Activated naive CD4-positive, alpha-beta T cell treated with anti-CD3 and anti-CD28 coated beads, Interleukin-2, amount 50 U/mL, for 24 hours (primary cell): ENCODE data around the gene CHMP4A.
A peak's percentile ranks its signal among the peaks of the same experiment; 100 is the strongest.
"Not testable (repeated sequence)": the region's sequence is repeated elsewhere in the genome, so short reads cannot be mapped to it uniquely, and the experiment has no call there.

Experiments
- H3K27ac Mint-ChIP-seq: one replicate; pipeline ENCODE4 v1.8.0; 2021; ENCODE audit warnings: mild to moderate bottlenecking, mixed read lengths
- H3K27me3 Mint-ChIP-seq: one replicate; pipeline ENCODE4 v1.8.0; 2021; ENCODE audit warnings: mixed read lengths
- H3K36me3 Mint-ChIP-seq: one replicate; pipeline ENCODE4 v1.8.0; 2021; ENCODE audit warnings: mixed read lengths
- H3K4me1 Mint-ChIP-seq: one replicate; pipeline ENCODE4 v1.8.0; 2021; ENCODE audit warnings: mixed read lengths
- H3K4me3 Mint-ChIP-seq: one replicate; pipeline ENCODE4 v1.8.0; 2021; ENCODE audit warnings: mild to moderate bottlenecking, mixed read lengths
- H3K9me3 Mint-ChIP-seq: one replicate; pipeline ENCODE4 v1.8.0; 2021; ENCODE audit warnings: mixed read lengths

The CHMP4A gene

GRCh38 chr14:24215495-24216344 is 2.4 kb upstream of the CHMP4A start, which contains the start of gene MDP1:
Gene MDP1, minus strand, starts transcription at chr14:24216066. Its CDS starts 111 bp downstream, at chr14:24215955.
- H3K4me3 Mint-ChIP-seq, result peak within 1 kb of the TSS; percentile 90
- H3K4me1 Mint-ChIP-seq, result peaks cover 56% of the 10 kb centered on the region
- H3K27me3 Mint-ChIP-seq, result no peaks in the 10 kb centered on the region
- peak within 1 kb of the TSS; percentile 94 for H3K27ac Mint-ChIP-seq
- H3K36me3 Mint-ChIP-seq, result peaks cover 9% of the 10 kb centered on the region
- no peaks in the 10 kb centered on the region for H3K9me3 Mint-ChIP-seq

GRCh38 chr14:24213866-24214662 is 776 bp upstream of the CHMP4A start:
- Mint-ChIP-seq H3K36me3 (peaks cover 18% of the 10 kb centered on the region), H3K27me3 (no peaks in the 10 kb centered on the region), H3K9me3 (no peaks in the 10 kb centered on the region), H3K4me1 (peaks cover 65% of the 10 kb centered on the region), H3K27ac (peak overlapping the region; percentile 92), H3K4me3 (peak overlapping the region; percentile 90)

GRCh38 chr14:24211311-24211710 is 2.0 kb downstream of the CHMP4A start:
- no peaks in the 10 kb centered on the region for H3K27me3 Mint-ChIP-seq
- H3K36me3 Mint-ChIP-seq, result peaks cover 25% of the 10 kb centered on the region
- peaks cover 80% of the 10 kb centered on the region for H3K4me1 Mint-ChIP-seq
- peak overlapping the region; percentile 9 for H3K27ac Mint-ChIP-seq
- no peaks in the 10 kb centered on the region for H3K9me3 Mint-ChIP-seq
- peak overlapping the region; percentile 90 for H3K4me3 Mint-ChIP-seq

- peaks cover 73% of the 10 kb centered on the region for H3K4me1 Mint-ChIP-seq
- peaks cover 6% of the 10 kb centered on the region for H3K9me3 Mint-ChIP-seq
- no peak overlapping the region for H3K4me3 Mint-ChIP-seq
- peaks cover 33% of the 10 kb centered on the region for H3K36me3 Mint-ChIP-seq
- H3K27ac Mint-ChIP-seq, result no peak overlapping the region
- H3K27me3 Mint-ChIP-seq, result no peaks in the 10 kb centered on the region
Measured at GRCh38 chr14:24207625-24208024, 5.7 kb downstream of the CHMP4A start.

- Mint-ChIP-seq H3K9me3 (peaks cover 6% of the 10 kb centered on the region), H3K36me3 (peaks cover 35% of the 10 kb centered on the region), H3K4me1 (peaks cover 71% of the 10 kb centered on the region), H3K27ac (no peak overlapping the region), H3K4me3 (no peak overlapping the region), H3K27me3 (no peaks in the 10 kb centered on the region)
Measured at GRCh38 chr14:24207104-24207551, 6.2 kb downstream of the CHMP4A start.

GRCh38 chr14:24206260-24207103 is 6.8 kb downstream of the CHMP4A start:
- H3K4me1 Mint-ChIP-seq, result peaks cover 68% of the 10 kb centered on the region
- H3K4me3 Mint-ChIP-seq, result no peak overlapping the region

GRCh38 chr14:24204163-24205146 is 8.8 kb downstream of the CHMP4A start:
- H3K27ac Mint-ChIP-seq, result peak overlapping the region; percentile 19
- H3K4me3 Mint-ChIP-seq, result no peak overlapping the region
- peaks cover 56% of the 10 kb centered on the region for H3K4me1 Mint-ChIP-seq

More at GRCh38 chr14:24206260-24207103, 6.8 kb downstream of the CHMP4A start:
- Mint-ChIP-seq H3K9me3 (peaks cover 6% of the 10 kb centered on the region), H3K36me3 (peaks cover 34% of the 10 kb centered on the region), H3K27me3 (no peaks in the 10 kb centered on the region), H3K27ac (no peak overlapping the region)

GRCh38 chr14:24203249-24203886 is 9.9 kb downstream of the CHMP4A start:
- Mint-ChIP-seq H3K4me1 (peaks cover 61% of the 10 kb centered on the region), H3K36me3 (peaks cover 27% of the 10 kb centered on the region)
- H3K4me3 Mint-ChIP-seq, H3K9me3 Mint-ChIP-seq, H3K27me3 Mint-ChIP-seq, H3K27ac Mint-ChIP-seq: not testable (repeated sequence)

More at GRCh38 chr14:24204163-24205146, 8.8 kb downstream of the CHMP4A start:
- H3K36me3 Mint-ChIP-seq, result peaks cover 27% of the 10 kb centered on the region
- H3K9me3 Mint-ChIP-seq, result peaks cover 6% of the 10 kb centered on the region
- H3K27me3 Mint-ChIP-seq, result no peaks in the 10 kb centered on the region

GRCh38 chr14:24202538-24202937 is 10.8 kb downstream of the CHMP4A start:
- H3K4me3 Mint-ChIP-seq, H3K27ac Mint-ChIP-seq: not testable (repeated sequence)

GRCh38 chr14:24198814-24199524 is 14.3 kb downstream of the CHMP4A start:
- H3K4me3 Mint-ChIP-seq, result peak overlapping the region; percentile 38
- no peaks in the 10 kb centered on the region for H3K27me3 Mint-ChIP-seq
- H3K9me3 Mint-ChIP-seq, result peaks cover 6% of the 10 kb centered on the region
- H3K36me3 Mint-ChIP-seq, result peaks cover 15% of the 10 kb centered on the region
- H3K4me1 Mint-ChIP-seq, result peaks cover 49% of the 10 kb centered on the region
- H3K27ac Mint-ChIP-seq, result peak overlapping the region; percentile 38

More at GRCh38 chr14:24202538-24202937, 10.8 kb downstream of the CHMP4A start:
- H3K4me1 Mint-ChIP-seq, result peaks cover 53% of the 10 kb centered on the region
- H3K27me3 Mint-ChIP-seq, H3K9me3 Mint-ChIP-seq: not testable (repeated sequence)
- H3K36me3 Mint-ChIP-seq, result peaks cover 24% of the 10 kb centered on the region

- Mint-ChIP-seq H3K9me3 (no peaks in the 10 kb centered on the region), H3K4me3 (peak overlapping the region; percentile 94), H3K4me1 (peaks cover 53% of the 10 kb centered on the region), H3K27ac (peak overlapping the region; percentile 38), H3K27me3 (no peaks in the 10 kb centered on the region), H3K36me3 (peaks cover 10% of the 10 kb centered on the region)
Measured at GRCh38 chr14:24197056-24197450, 16.2 kb downstream of the CHMP4A start.

GRCh38 chr14:24196071-24197055 is 16.9 kb downstream of the CHMP4A start:
- peaks cover 8% of the 10 kb centered on the region for H3K36me3 Mint-ChIP-seq
- no peaks in the 10 kb centered on the region for H3K9me3 Mint-ChIP-seq
- peak overlapping the region; percentile 94 for H3K4me3 Mint-ChIP-seq
- H3K27me3 Mint-ChIP-seq, result no peaks in the 10 kb centered on the region
- H3K4me1 Mint-ChIP-seq, result peaks cover 57% of the 10 kb centered on the region
- peak overlapping the region; percentile 95 for H3K27ac Mint-ChIP-seq
